Spleen (tissue), 7 donors: ENCODE data around the gene TSC22D3.

Experiments
- POLR2A ChIP-seq, 3 donors: fragments of 450-650 bp; IDR thresholded peaks; one replicate each; pipeline ENCODE4 v1.5.1; 2017; ENCODE audit warnings: antibody characterized with exemption in 3 of 3, mild to moderate bottlenecking in 1 of 3
- POLR2AphosphoS5 ChIP-seq, 3 donors: sonication (generic); formaldehyde crosslinking; IDR thresholded peaks; one replicate each; pipeline ENCODE4 v1.5.1; 2017; ENCODE audit warnings: antibody characterized with exemption in 3 of 3
- TF ChIP-seq, protein P1 (sequence below), 11 experiments: fragments of 200-600 bp in 7 of 11; fragments of 450-650 bp in 4 of 11; sonication (generic) in 4 of 11; IDR thresholded peaks in 8 of 11; conservative IDR thresholded peaks in 3 of 11; 1 replicate in 7 of 11; 2 replicates in 4 of 11; pipeline versions ENCODE4 v1.4.0 to v1.8.0; 2016 to 2021; ENCODE audit warnings: antibody characterized with exemption in 11 of 11, inconsistent platforms in 4 of 11, mild to moderate bottlenecking in 1 of 11
- donor health status: DM: no; HTN: no; CAD: no; lungs with moderate emphysema.
- donor health status: DM: no; HTN: no; CAD: no.
- donor health status: DM: no; HTN: no; CAD: no.

DNA sequence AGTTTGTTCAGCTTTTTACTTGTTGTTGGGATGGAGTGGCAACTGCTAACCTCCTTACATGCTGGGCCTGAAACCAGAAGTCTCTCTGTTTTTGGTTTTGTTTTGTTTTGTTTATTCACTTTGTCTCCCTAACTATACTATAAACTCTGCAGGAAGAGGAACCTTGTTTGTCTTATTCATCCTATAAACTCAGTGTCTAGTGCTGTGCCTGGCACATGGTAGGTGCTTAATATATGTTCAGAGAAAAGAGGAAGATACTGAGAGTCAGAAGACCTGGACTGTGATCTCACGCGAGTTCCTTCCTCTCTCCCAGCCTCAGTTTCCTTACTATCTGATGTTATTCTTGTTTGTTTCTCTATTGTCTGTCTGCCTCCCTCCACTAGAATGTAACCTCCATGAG lies 76.0 kb downstream of the TSC22D3 start:
- TF ChIP-seq, protein P1, sequence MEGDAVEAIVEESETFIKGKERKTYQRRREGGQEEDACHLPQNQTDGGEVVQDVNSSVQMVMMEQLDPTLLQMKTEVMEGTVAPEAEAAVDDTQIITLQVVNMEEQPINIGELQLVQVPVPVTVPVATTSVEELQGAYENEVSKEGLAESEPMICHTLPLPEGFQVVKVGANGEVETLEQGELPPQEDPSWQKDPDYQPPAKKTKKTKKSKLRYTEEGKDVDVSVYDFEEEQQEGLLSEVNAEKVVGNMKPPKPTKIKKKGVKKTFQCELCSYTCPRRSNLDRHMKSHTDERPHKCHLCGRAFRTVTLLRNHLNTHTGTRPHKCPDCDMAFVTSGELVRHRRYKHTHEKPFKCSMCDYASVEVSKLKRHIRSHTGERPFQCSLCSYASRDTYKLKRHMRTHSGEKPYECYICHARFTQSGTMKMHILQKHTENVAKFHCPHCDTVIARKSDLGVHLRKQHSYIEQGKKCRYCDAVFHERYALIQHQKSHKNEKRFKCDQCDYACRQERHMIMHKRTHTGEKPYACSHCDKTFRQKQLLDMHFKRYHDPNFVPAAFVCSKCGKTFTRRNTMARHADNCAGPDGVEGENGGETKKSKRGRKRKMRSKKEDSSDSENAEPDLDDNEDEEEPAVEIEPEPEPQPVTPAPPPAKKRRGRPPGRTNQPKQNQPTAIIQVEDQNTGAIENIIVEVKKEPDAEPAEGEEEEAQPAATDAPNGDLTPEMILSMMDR (IDR thresholded peaks at IDR 0.05 in 8 of 11, conservative IDR thresholded peaks at IDR 0.05 in 3 of 11) = no peak
- TF ChIP-seq POLR2A (IDR thresholded peaks at IDR 0.05) (no peak), POLR2AphosphoS5 (IDR thresholded peaks at IDR 0.05) (no peak)
